HepG2 (cell line): ENCODE data around the gene UBE2G2. TPM values are rescaled to one million over a fixed set of nuclear protein-coding genes. Genes with fewer than 3 reads are reported as not detected.

Source experiments
- ATAC-seq: fragments of 200-7000 bp; cut with Tn5 transposase; 3 replicates; pipeline ENCODE4 v1.9.1; 2020; ENCODE audit warnings: mild to moderate bottlenecking, moderate library complexity
- BruUV-seq: library from RNA; stranded (reverse); fragments of 400-500 nt; replicated peaks from 2 replicates; lab custom pipeline; 2021; lab: Mats Ljungman, UMichigan
- CTCF ChIA-PET: fragments of 300-600 bp; formaldehyde crosslinking; extraction: SDS; loops from one replicate; lab custom pipeline; 2021; ENCODE audit warnings: low total read pairs, inconsistent platforms, low intra/inter-chr PET ratio; lab: Yijun Ruan, JAX
- POLR2A ChIA-PET: fragments of 350-600 bp; sonication (Branson Sonifier 250); formaldehyde crosslinking; loops from one replicate; lab custom pipeline; 2020; ENCODE audit warnings: antibody characterized with exemption, inconsistent platforms; lab: Yijun Ruan, JAX
- DNase-seq: peaks from one replicate; pipeline ENCODE4 v3.0.0-alpha.2; 2015; ENCODE audit warnings: low spot score
- FAIRE-seq: peaks from 3 replicates; lab custom pipeline; 2011; peaks lifted over from hg19 to GRCh38; lab: Jason Lieb, UNC
- H2AFZ ChIP-seq: one replicate; pipeline ENCODE4 v1.6.1; 2011; ENCODE audit warnings: low read length, inconsistent platforms
- H3K27ac ChIP-seq: fragments of 300-600 bp; 3 replicates; pipeline ENCODE4 v1.8.0; 2011; ENCODE audit warnings: mixed run types, mild to moderate bottlenecking, mixed read lengths, low read length, inconsistent platforms; ENCODE audit not compliant: insufficient read depth; ENCODE audit errors: extremely low read length
- H3K27me3 ChIP-seq, 2 experiments: fragments of 200-600 bp in 1 of 2; 2 replicates in 1 of 2; 3 replicates in 1 of 2; pipeline versions ENCODE4 v1.6.0 to v1.8.0; 2011; ENCODE audit warnings: low read length in 2 of 2, mild to moderate bottlenecking in 2 of 2, moderate library complexity in 2 of 2, inconsistent platforms in 1 of 2; ENCODE audit not compliant: insufficient read depth in 2 of 2, control insufficient read depth in 1 of 2
- H3K36me3 ChIP-seq, 2 experiments: fragments of 200-600 bp in 1 of 2; replicated peaks in 1 of 2; 2 replicates in 1 of 2; 3 replicates in 1 of 2; pipeline versions ENCODE4 v1.5.1 to v1.8.0; 2011; ENCODE audit warnings: low read length in 2 of 2, inconsistent platforms in 1 of 2; ENCODE audit not compliant: insufficient read depth in 2 of 2, control insufficient read depth in 1 of 2
- H3K4me1 ChIP-seq: 2 replicates; pipeline ENCODE4 v1.5.1; 2012; ENCODE audit warnings: low read length, inconsistent platforms; ENCODE audit not compliant: insufficient read depth
- H3K4me2 ChIP-seq: 2 replicates; pipeline ENCODE4 v1.6.0; 2011; ENCODE audit warnings: low read depth, low read length, inconsistent platforms
- H3K4me3 ChIP-seq, 3 experiments: fragments of 200-600 bp in 1 of 3; sonication (generic), shearing (Covaris generic) in 1 of 3; replicated peaks in 1 of 3; 2 replicates each; pipeline ENCODE4 v1.5.1; 2011 to 2016; ENCODE audit warnings: low read length in 3 of 3, inconsistent platforms in 2 of 3, low read depth in 2 of 3, mild to moderate bottlenecking in 2 of 3, control low read depth in 1 of 3, mixed read lengths in 1 of 3; ENCODE audit not compliant: insufficient read depth in 1 of 3
- H3K79me2 ChIP-seq: one replicate; pipeline ENCODE4 v1.6.1; 2011; ENCODE audit warnings: low read length, inconsistent platforms; ENCODE audit not compliant: insufficient read depth
- H3K9ac ChIP-seq: 2 replicates; pipeline ENCODE4 v1.6.0; 2011; ENCODE audit warnings: mild to moderate bottlenecking, low read depth, low read length, inconsistent platforms; ENCODE audit not compliant: insufficient read depth
- H3K9me3 ChIP-seq: 2 replicates; pipeline ENCODE4 v1.5.1; 2012; ENCODE audit warnings: mild to moderate bottlenecking, low read length
- H4K20me1 ChIP-seq: 2 replicates; pipeline ENCODE4 v1.6.0; 2011; ENCODE audit warnings: inconsistent platforms, mild to moderate bottlenecking, low read length, moderate library complexity; ENCODE audit not compliant: insufficient read depth
- FOXA1 ChIP-seq, 2 experiments: fragments of 450-650 bp in 1 of 2; sonication (generic) in 1 of 2; formaldehyde crosslinking in 1 of 2; IDR thresholded peaks; 2 replicates each; pipeline versions ENCODE4 v1.4.0 to v1.6.1; 2016 to 2020; ENCODE audit warnings: missing genetic modification reagents in 1 of 2
- HNF4G ChIP-seq, 2 experiments: sonication (generic) in 1 of 2; formaldehyde crosslinking in 1 of 2; IDR thresholded peaks; 2 replicates each; pipeline versions ENCODE4 v1.4.0 to v1.6.1; 2011 to 2020; ENCODE audit warnings: borderline replicate concordance in 2 of 2, low read depth in 2 of 2, mild to moderate bottlenecking in 2 of 2, low read length in 1 of 2, missing genetic modification reagents in 1 of 2, moderate library complexity in 1 of 2
- MNT ChIP-seq: fragments of 450-650 bp; IDR thresholded peaks from 2 replicates; pipeline ENCODE4 v1.6.1; 2016
- PCBP1 ChIP-seq: fragments of 200-400 bp; formaldehyde crosslinking; IDR thresholded peaks from 2 replicates; pipeline ENCODE4 v1.6.1; 2017; ENCODE audit warnings: mild to moderate bottlenecking, low read depth, low read length, borderline replicate concordance
- PCBP2 ChIP-seq: fragments of 200-400 bp; formaldehyde crosslinking; optimal IDR thresholded peaks from 2 replicates; pipeline ENCODE3; 2018; ENCODE audit warnings: low read length, low read depth; ENCODE audit not compliant: poor library complexity, severe bottlenecking
- PREB ChIP-seq: sonication (generic); formaldehyde crosslinking; IDR thresholded peaks from 2 replicates; pipeline ENCODE4 v1.4.0; 2020; ENCODE audit warnings: missing genetic modification reagents
- U2AF2 ChIP-seq: fragments of 200-400 bp; formaldehyde crosslinking; IDR thresholded peaks from 2 replicates; pipeline ENCODE4 v1.6.1; 2017; ENCODE audit warnings: low read depth, mild to moderate bottlenecking, low read length
- ZKSCAN1 ChIP-seq: fragments of 150-350 bp; IDR thresholded peaks from 2 replicates; pipeline ENCODE4 v1.6.1; 2014; ENCODE audit warnings: low read length
- ZNF12 ChIP-seq: sonication (generic); formaldehyde crosslinking; IDR thresholded peaks from 2 replicates; pipeline ENCODE4 v1.5.0; 2020; ENCODE audit warnings: missing genetic modification reagents
- ZNF225 ChIP-seq: sonication (generic); formaldehyde crosslinking; IDR thresholded peaks from 2 replicates; pipeline ENCODE4 v1.4.0; 2020; ENCODE audit warnings: mild to moderate bottlenecking, missing genetic modification reagents
- ZNF256 ChIP-seq: sonication (generic); formaldehyde crosslinking; conservative IDR thresholded peaks from 2 replicates; pipeline ENCODE4 v1.4.0; 2020; ENCODE audit warnings: missing genetic modification reagents
- ZNF33B ChIP-seq: sonication (generic); formaldehyde crosslinking; IDR thresholded peaks from 2 replicates; pipeline ENCODE4 v1.5.1; 2020; ENCODE audit warnings: mild to moderate bottlenecking, missing genetic modification reagents
- ZNF562 ChIP-seq: sonication (generic); formaldehyde crosslinking; IDR thresholded peaks from 2 replicates; pipeline ENCODE4 v1.8.0; 2022; ENCODE audit warnings: missing genetic modification reagents, borderline replicate concordance
- ZNF773 ChIP-seq: sonication (generic); formaldehyde crosslinking; IDR thresholded peaks from 2 replicates; pipeline ENCODE4 v1.4.0; 2020; ENCODE audit warnings: missing genetic modification reagents, borderline replicate concordance
- WGBS: methylation state at CpG from one replicate; pipeline ENCODE4 v1.1.6; 2017; ENCODE audit warnings: low lambda C conversion rate; 5-methylcytosine and 5-hydroxymethylcytosine counted together
- in situ Hi-C: cut with HindIII; loops from 2 replicates; pipeline ENCODE4 v1.10.0; 2017; ENCODE audit warnings: low pct_unique_long_range_greater_than_20kb; ENCODE audit not compliant: extremely low pct_ligation_motif_present
- intact Hi-C: fragments of 100-400 bp; cut with micrococcal nuclease; formaldehyde crosslinking; loops from one replicate; pipeline ENCODE4 v1.10.0; 2022; ENCODE audit not compliant: unreplicated experiment
- polyA plus RNA-seq, 8 experiments: library from polyadenylated mRNA; depleted of rRNA in 3 of 8; stranded (reverse) in 7 of 8; unstranded in 1 of 8; fragments of >200 nt; fragmentation: Illumina TruSeq in 4 of 8; extraction: Trizol in 4 of 8; gene quantifications; 2 replicates each; pipeline versions ENCODE4 v1.2.1 to v1.2.3, GENCODE V29; 2011 to 2016; ENCODE audit warnings: low read depth in 4 of 8, missing spikeins in 1 of 8, mixed read lengths in 1 of 8; ENCODE audit not compliant: insufficient read depth in 1 of 8
- total RNA-seq, 5 experiments: library from RNA; depleted of rRNA; stranded (reverse); fragments of >200 nt; fragmentation: Illumina TruSeq; extraction: Trizol; gene quantifications; 2 replicates each; pipeline ENCODE4 v1.2.3, GENCODE V29; 2016; ENCODE audit warnings: low read depth in 1 of 5
- TF ChIP-seq, protein P1 (sequence below): sonication (generic); formaldehyde crosslinking; IDR thresholded peaks from 2 replicates; pipeline ENCODE4 v1.9.0; 2021; ENCODE audit warnings: mild to moderate bottlenecking, missing genetic modification reagents

UBE2G2 gene
- total and polyA plus RNA-seq, 2 of the 13 experiments (the other 11 are each of a cell fraction or from before 2014, with no cell fraction given) = 55.4 to 92.0 TPM

DNA sequence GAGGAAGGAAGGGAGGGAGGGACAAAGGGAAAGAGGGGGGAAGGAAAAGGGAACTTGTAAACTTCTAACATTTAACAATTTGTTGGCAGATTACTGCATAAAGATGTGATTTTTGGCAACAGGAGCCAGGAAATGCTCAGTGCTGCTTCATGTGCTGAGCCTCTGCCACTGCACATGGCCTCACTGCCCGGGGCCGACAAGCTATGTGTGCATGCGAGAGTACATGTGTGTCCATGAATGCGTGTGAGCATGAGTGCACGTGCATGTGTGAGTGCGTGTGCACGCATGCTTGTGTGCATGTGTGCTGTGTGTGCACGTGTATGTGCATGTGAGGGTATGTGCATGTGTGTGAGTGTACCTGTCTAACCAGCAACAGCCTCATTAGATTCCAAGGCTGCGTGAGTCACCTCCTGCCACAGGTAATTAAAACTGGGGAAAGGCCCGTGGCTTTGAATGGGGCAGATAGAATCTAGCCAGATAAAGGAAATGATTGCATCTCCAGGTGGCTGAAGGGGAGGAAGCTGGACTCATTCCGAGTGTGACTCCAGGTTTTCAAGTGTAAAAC, 48.9 kb downstream of the UBE2G2 start:
- H3K36me3 ChIP-seq = no peaks in the 10 kb centered on the region
- H3K4me2 ChIP-seq = no peak overlapping the region
- H2AFZ ChIP-seq = no peak overlapping the region
- FAIRE-seq = no peak
- no peaks in the 10 kb centered on the region for H3K4me1 ChIP-seq
- POLR2A ChIA-PET = no interaction called here
- WGBS = 49% methylated on average over 9 of the region's 11 CpGs
- CTCF ChIA-PET = no interaction called here
- H3K27me3 ChIP-seq = peaks cover 11 to 53% of the 10 kb centered on the region in 2 experiments
- no peaks in the 10 kb centered on the region for H4K20me1 ChIP-seq
- BruUV-seq = no TSS peak
- DNase-seq = no peak
- in situ Hi-C loops = no loop called here
- ATAC-seq = 0 out of 3 replicates have a peak, but pooled peaks have one; percentile 15
- no peaks in the 10 kb centered on the region for H3K9me3 ChIP-seq
- H3K27ac ChIP-seq = no peak overlapping the region
- no peak overlapping the region for H3K4me3 ChIP-seq
- no peak overlapping the region for H3K9ac ChIP-seq
- intact Hi-C loops = no loop called here
- H3K79me2 ChIP-seq = no peaks in the 10 kb centered on the region
- TF ChIP-seq FOXA1 (IDR thresholded peaks at IDR 0.05) (no peak), FOXA1 (CRISPR knock-in tag; IDR thresholded peaks at IDR 0.05) (no peak), ZNF12 (CRISPR knock-in tag) (no peak), PCBP2 (peak; percentile 28), ZNF256 (CRISPR knock-in tag) (no peak), ZNF773 (CRISPR knock-in tag) (no peak), ZNF33B (CRISPR knock-in tag) (no peak), MNT (peak; percentile 89), ZNF225 (CRISPR knock-in tag) (no peak), ZNF562 (no peak), PREB (no peak), PCBP1 (no peak), U2AF2 (no peak), HNF4G (IDR thresholded peaks at IDR 0.05; ENCODE audit: borderline replicate concordance, low read depth, low read length) (no peak), HNF4G (CRISPR knock-in tag; IDR thresholded peaks at IDR 0.05; ENCODE audit: borderline replicate concordance, low read depth) (no peak), ZKSCAN1 (no peak)
- TF ChIP-seq, protein P1, sequence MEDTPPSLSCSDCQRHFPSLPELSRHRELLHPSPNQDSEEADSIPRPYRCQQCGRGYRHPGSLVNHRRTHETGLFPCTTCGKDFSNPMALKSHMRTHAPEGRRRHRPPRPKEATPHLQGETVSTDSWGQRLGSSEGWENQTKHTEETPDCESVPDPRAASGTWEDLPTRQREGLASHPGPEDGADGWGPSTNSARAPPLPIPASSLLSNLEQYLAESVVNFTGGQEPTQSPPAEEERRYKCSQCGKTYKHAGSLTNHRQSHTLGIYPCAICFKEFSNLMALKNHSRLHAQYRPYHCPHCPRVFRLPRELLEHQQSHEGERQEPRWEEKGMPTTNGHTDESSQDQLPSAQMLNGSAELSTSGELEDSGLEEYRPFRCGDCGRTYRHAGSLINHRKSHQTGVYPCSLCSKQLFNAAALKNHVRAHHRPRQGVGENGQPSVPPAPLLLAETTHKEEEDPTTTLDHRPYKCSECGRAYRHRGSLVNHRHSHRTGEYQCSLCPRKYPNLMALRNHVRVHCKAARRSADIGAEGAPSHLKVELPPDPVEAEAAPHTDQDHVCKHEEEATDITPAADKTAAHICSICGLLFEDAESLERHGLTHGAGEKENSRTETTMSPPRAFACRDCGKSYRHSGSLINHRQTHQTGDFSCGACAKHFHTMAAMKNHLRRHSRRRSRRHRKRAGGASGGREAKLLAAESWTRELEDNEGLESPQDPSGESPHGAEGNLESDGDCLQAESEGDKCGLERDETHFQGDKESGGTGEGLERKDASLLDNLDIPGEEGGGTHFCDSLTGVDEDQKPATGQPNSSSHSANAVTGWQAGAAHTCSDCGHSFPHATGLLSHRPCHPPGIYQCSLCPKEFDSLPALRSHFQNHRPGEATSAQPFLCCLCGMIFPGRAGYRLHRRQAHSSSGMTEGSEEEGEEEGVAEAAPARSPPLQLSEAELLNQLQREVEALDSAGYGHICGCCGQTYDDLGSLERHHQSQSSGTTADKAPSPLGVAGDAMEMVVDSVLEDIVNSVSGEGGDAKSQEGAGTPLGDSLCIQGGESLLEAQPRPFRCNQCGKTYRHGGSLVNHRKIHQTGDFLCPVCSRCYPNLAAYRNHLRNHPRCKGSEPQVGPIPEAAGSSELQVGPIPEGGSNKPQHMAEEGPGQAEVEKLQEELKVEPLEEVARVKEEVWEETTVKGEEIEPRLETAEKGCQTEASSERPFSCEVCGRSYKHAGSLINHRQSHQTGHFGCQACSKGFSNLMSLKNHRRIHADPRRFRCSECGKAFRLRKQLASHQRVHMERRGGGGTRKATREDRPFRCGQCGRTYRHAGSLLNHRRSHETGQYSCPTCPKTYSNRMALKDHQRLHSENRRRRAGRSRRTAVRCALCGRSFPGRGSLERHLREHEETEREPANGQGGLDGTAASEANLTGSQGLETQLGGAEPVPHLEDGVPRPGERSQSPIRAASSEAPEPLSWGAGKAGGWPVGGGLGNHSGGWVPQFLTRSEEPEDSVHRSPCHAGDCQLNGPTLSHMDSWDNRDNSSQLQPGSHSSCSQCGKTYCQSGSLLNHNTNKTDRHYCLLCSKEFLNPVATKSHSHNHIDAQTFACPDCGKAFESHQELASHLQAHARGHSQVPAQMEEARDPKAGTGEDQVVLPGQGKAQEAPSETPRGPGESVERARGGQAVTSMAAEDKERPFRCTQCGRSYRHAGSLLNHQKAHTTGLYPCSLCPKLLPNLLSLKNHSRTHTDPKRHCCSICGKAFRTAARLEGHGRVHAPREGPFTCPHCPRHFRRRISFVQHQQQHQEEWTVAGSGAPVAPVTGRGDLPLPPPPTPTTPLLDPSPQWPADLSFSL = no peak
